ENCODE measurements around the gene SMARCB1.

SMARCB1 gene

DNA sequence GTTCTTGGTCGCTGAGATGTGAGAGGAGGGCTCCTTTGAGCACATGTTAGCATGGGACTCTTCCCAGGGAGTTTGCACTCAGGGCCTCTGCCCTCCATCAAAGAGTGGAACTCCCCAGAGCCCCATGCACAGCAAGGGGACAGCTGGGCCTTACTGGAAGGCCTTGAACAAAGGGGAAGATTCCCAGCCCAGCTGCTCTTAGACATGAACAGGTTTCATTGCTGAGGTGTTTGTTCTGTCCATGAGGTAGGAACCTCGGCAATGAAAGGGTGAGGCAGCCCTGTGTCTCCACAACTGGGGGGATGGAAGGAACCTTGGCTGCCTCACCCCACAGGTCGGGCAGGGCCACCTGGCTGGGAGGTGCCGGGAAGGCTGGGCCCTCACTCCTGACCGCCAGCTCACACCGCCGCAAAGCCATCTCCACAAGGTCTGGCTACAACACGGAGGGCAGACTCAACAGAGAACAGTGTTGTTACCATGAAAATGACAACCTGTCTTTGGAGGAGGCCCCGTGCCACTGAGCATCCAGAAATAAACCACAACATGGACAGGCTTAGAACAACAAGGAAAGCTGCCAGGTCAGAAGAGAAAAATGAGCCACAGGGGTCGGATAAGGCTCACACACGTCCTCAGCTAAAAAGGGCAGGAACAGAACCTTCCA is 48.8 kb downstream of the SMARCB1 start:
- H3K27ac ChIP-seq = peak overlapping the region; percentile 64
- H3K4me3 ChIP-seq (ENCODE audit: low read depth, low read length) = no peak overlapping the region
- H3K9me3 ChIP-seq (ENCODE audit: severe bottlenecking) = no peaks in the 10 kb centered on the region

DNA sequence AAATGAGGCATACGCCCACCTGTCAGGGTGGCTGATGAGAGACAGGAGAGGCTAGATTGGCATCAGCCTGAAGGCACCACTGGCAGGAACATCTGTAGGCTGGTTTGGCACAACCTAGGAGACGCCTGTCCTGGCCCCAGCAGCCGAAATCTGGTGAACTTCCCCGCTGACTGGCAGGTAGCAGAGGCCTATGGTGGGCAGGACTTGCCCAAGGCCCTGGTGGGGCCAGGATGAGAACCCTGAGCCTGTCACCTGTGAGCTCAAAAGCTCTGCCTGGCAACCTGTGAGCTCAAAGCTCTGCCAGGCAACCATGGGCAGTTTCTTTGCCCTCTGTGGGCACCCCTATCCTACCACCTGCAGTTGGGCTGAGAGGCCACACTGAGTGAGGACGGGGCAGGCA is 49.5 kb downstream of the SMARCB1 start:
- peaks cover 59% of the 10 kb centered on the region for H3K36me3 ChIP-seq
- no peak for DNase-seq
- TF ChIP-seq, protein P1, sequence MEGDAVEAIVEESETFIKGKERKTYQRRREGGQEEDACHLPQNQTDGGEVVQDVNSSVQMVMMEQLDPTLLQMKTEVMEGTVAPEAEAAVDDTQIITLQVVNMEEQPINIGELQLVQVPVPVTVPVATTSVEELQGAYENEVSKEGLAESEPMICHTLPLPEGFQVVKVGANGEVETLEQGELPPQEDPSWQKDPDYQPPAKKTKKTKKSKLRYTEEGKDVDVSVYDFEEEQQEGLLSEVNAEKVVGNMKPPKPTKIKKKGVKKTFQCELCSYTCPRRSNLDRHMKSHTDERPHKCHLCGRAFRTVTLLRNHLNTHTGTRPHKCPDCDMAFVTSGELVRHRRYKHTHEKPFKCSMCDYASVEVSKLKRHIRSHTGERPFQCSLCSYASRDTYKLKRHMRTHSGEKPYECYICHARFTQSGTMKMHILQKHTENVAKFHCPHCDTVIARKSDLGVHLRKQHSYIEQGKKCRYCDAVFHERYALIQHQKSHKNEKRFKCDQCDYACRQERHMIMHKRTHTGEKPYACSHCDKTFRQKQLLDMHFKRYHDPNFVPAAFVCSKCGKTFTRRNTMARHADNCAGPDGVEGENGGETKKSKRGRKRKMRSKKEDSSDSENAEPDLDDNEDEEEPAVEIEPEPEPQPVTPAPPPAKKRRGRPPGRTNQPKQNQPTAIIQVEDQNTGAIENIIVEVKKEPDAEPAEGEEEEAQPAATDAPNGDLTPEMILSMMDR (IDR thresholded peaks at IDR 0.05; ENCODE audit: low read depth, low read length) = no peak
- H3K27me3 ChIP-seq (ENCODE audit: insufficient read depth, low read depth, severe bottlenecking) = no peaks in the 10 kb centered on the region
- H3K4me3 ChIP-seq (ENCODE audit: low read depth, low read length) = no peak overlapping the region
- H3K9me3 ChIP-seq (ENCODE audit: severe bottlenecking) = no peaks in the 10 kb centered on the region
- no peak overlapping the region for H3K27ac ChIP-seq

More for the DNA sequence above, 48.8 kb downstream of the SMARCB1 start:
- H3K27me3 ChIP-seq (ENCODE audit: insufficient read depth, low read depth, severe bottlenecking) = no peaks in the 10 kb centered on the region
- DNase-seq = no peak
- TF ChIP-seq, protein P1 (IDR thresholded peaks at IDR 0.05; ENCODE audit: low read depth, low read length) = no peak
- H3K36me3 ChIP-seq = peaks cover 66% of the 10 kb centered on the region

DNA sequence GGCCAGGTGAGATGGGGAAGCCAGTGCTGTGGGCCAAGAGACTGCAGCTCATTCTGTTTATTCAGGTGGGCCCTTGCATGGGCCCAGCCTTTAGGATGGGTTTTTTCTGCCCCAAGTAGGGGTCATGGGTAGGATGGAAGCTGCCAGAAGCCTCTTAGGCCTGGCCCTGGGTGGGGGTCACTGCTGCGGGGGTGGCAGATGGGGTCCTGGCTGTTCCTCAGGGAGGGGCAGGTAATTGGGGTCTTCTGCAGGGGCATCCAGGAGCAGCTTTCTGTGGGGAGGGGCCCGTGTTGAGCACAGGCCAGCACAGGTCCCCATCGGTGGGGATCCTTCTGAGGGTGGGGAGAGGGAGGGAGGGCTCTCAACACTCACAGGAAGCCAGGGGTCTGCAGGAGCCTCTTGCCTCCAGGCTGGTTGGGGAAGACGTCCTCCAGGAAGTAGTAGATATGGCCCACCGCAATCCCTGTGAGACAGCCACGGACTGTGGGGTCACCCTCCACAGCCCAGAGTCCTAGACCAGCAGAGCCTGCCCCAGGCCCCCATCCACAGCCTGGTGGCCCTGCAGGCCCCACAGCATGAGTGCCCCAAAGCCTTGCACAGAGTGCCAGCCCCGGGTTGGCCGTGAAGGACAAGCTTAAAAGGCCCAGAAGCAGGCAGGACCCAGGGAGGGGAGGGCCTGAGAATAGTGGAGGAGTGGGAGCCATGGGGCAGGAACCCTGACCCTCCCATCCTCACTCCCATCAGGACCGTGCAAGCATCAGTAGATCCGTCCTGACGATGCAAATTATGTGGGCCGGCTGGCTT is 50.1 kb downstream of the SMARCB1 start:
- no peak for DNase-seq
- H3K27me3 ChIP-seq (ENCODE audit: insufficient read depth, low read depth, severe bottlenecking) = no peaks in the 10 kb centered on the region
- TF ChIP-seq, protein P1 (IDR thresholded peaks at IDR 0.05; ENCODE audit: low read depth, low read length) = no peak
- H3K36me3 ChIP-seq = peaks cover 53% of the 10 kb centered on the region
- no peak overlapping the region for H3K4me3 ChIP-seq (ENCODE audit: low read depth, low read length)
- no peaks in the 10 kb centered on the region for H3K9me3 ChIP-seq (ENCODE audit: severe bottlenecking)
- H3K27ac ChIP-seq = no peak overlapping the region; the same call in 1 of the 2 replicates

DNA sequence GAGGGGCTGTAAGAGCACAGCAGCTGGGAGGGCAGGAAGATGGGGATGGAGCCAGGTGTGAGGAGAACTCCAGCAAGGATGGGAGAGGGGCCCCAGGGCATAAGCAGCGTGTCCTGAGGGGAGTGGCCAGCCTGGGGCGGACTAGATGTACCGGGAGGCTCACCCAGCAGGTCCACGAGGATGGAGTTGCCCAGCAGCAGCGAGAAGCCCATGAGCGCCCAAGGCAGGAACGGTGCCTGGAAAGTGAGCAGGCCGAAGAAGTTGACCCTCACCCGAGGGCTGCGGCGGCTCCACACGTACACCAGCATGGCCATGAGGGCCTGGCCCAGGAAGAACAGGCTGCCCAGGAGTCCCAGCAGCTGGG is 50.7 kb downstream of the SMARCB1 start:
- H3K27ac ChIP-seq = peak overlapping the region; percentile 79
- H3K36me3 ChIP-seq = peaks cover 49% of the 10 kb centered on the region
- no peak overlapping the region; the same call in 1 of the 2 replicates for H3K4me3 ChIP-seq (ENCODE audit: low read depth, low read length)
- no peaks in the 10 kb centered on the region for H3K9me3 ChIP-seq (ENCODE audit: severe bottlenecking)
- no peak for DNase-seq
- no peaks in the 10 kb centered on the region for H3K27me3 ChIP-seq (ENCODE audit: insufficient read depth, low read depth, severe bottlenecking)
- TF ChIP-seq, protein P1 (IDR thresholded peaks at IDR 0.05; ENCODE audit: low read depth, low read length) = no peak

DNA sequence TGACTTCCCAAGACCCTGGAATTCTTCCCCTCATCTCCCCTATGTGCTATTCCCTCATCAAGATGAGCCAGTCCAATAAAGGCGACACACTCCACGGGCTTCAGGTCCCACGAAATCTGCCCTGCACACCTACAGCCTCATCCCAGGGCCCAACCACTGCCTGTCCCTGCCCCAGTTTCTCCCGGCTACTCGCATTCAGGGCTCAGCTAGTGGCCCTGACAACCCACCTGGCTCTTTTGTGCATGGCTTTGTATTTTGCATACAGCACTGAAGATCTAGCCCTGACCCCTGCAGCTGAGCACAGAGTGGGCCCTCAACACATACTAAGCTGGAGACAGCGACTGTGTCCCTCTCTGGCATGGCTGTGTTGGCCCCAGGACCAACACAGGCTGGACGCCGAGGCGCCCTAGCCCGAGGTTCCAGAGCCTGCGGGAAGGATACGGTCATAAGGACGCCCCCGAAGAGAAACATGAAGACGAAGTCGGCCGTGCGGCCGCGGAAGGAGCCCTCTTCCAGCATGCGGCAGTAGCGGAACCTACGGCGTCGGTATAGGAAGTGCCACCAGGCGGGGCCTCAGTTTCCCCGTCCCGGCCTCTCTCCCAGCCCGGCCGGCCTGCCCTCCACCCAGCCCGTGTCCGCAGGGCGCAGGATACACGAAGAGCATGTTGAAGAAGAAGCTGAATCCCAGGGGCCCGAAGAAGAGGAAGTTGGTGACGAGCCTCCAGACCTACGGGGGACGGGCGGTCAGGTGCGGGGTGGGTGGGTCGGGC is 51.3 kb downstream of the SMARCB1 start:
- peaks cover 43% of the 10 kb centered on the region for H3K36me3 ChIP-seq
- TF ChIP-seq, protein P1 (IDR thresholded peaks at IDR 0.05; ENCODE audit: low read depth, low read length) = no peak
- DNase-seq = no peak

More for the DNA sequence above, 51.3 kb downstream of the SMARCB1 start:
- Histone ChIP-seq H3K4me3 (ENCODE audit: low read depth, low read length) (peak overlapping the region; percentile 69), H3K9me3 (ENCODE audit: severe bottlenecking) (no peaks in the 10 kb centered on the region), H3K27ac (peak overlapping the region; percentile 79), H3K27me3 (ENCODE audit: insufficient read depth, low read depth, severe bottlenecking) (no peaks in the 10 kb centered on the region)

All from WERI-Rb-1 (cell line).